ENCODE results near the gene TBX19. TPM values are rescaled to one million over a fixed set of nuclear protein-coding genes. Genes with fewer than 3 reads are reported as not detected.

The TBX19 gene
- total and polyA plus RNA-seq, 3 donors from 2014 or later, result 1.9 to 2.7 (median 2.7) TPM

DNA sequence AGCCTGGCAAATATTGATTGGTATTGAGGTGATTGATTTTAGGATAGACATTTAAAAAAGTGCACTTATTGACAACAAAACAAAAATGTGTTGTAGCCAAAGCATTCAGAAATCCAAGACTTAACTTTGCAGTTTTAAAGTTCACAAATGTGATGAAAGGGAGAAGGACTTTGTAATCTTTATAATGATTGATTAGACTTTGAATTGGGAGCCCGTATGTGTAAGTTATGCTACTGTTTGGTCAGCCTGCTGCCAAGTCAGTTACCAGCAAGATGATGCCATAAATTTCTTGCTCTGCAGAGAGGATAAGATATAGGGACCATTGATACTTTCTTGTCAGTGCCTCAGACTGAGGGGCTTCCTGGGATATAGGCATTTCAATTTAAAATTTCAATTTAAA, 39.5 kb downstream of the TBX19 start:
- Histone ChIP-seq H3K36me3 (ENCODE audit: low read depth, missing control alignments) (no peaks in the 10 kb centered on the region), H3K9me3 (no peaks in the 10 kb centered on the region), H3K4me3 (no peak overlapping the region), H3K27ac (no peak overlapping the region), H3K27me3 (no peaks in the 10 kb centered on the region), H3K4me1 (no peaks in the 10 kb centered on the region)
- TF ChIP-seq POLR2A (IDR thresholded peaks at IDR 0.05), result no peak
- TF ChIP-seq, protein P1, sequence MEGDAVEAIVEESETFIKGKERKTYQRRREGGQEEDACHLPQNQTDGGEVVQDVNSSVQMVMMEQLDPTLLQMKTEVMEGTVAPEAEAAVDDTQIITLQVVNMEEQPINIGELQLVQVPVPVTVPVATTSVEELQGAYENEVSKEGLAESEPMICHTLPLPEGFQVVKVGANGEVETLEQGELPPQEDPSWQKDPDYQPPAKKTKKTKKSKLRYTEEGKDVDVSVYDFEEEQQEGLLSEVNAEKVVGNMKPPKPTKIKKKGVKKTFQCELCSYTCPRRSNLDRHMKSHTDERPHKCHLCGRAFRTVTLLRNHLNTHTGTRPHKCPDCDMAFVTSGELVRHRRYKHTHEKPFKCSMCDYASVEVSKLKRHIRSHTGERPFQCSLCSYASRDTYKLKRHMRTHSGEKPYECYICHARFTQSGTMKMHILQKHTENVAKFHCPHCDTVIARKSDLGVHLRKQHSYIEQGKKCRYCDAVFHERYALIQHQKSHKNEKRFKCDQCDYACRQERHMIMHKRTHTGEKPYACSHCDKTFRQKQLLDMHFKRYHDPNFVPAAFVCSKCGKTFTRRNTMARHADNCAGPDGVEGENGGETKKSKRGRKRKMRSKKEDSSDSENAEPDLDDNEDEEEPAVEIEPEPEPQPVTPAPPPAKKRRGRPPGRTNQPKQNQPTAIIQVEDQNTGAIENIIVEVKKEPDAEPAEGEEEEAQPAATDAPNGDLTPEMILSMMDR (IDR thresholded peaks at IDR 0.05), result no peak
- 55 to 58% methylated on average over 1 of the region's 1 CpG for WGBS, 2 donors
- intact Hi-C loops (cut with DNase I; ENCODE audit: low total_unique reads), result no loop called here
- no peak for DNase-seq

DNA sequence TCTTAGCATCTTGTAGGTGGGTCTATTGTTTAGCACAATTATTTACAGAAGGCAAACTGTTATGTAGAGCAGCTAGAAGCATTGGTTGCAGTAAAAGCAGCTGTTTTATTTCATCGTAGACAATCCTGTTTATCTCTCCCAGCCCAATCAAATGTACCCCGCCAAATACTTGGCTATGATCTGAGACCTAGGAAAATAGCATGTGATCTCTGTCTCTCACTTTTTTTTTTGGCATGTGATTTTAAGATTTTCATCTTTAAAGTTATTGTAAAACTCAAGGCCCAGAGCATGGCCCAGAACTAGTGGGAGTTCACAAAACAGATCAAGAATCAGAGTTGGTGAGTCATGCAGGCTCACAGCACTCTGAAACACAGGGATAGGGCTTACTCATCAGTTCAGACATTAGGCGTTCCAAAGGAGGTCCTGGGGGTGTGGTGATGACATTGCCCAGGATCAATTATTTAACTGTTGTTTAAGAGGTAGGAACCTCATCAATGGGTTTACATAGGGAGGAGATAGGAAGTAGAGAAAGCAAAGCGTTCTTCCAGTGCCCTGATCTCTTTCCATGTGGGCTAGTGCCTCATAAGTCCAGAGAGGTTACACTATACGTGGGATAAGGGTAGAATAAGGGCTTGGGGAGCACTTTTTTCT, 40.2 kb downstream of the TBX19 start:
- WGBS, 2 donors, result 46 to 60% methylated on average over 5 of the region's 5 CpGs
- DNase-seq, result peak; percentile 35
- Histone ChIP-seq H3K27ac (peak overlapping the region in 1 of 2 donors; percentile 18), H3K36me3 (ENCODE audit: low read depth, missing control alignments) (no peaks in the 10 kb centered on the region), H3K27me3 (no peaks in the 10 kb centered on the region), H3K4me1 (no peaks in the 10 kb centered on the region), H3K9me3 (no peaks in the 10 kb centered on the region), H3K4me3 (no peak overlapping the region)
- no peak for TF ChIP-seq POLR2A (IDR thresholded peaks at IDR 0.05)
- TF ChIP-seq, protein P1 (IDR thresholded peaks at IDR 0.05), result no peak
- intact Hi-C loops (cut with DNase I; ENCODE audit: low total_unique reads), result no loop called here

DNA sequence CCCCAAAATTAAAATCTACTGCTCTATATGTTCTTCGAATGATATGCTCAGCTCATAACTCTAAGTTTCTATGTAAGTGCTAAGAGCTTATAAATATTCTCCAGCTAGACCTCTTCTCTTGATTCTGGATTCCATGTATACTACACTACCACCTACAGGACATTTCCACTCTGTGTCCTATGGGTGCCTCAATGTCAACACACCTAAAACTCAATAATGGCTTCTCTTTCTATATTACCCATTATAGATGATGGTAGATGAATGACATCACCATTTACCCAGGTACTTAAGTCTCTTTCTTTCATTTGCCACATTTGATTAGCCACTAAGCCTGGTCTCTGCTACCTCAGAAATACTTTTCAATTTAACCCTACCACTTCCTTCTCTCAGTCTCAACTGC, 41.3 kb downstream of the TBX19 start:
- no peaks in the 10 kb centered on the region for H3K9me3 ChIP-seq
- no peaks in the 10 kb centered on the region for H3K27me3 ChIP-seq
- WGBS, 2 donors, result 36 to 89% methylated on average over 1 of the region's 1 CpG
- TF ChIP-seq, protein P1 (IDR thresholded peaks at IDR 0.05), result peak in 1 of 3 experiments; percentile 22
- TF ChIP-seq POLR2A (IDR thresholded peaks at IDR 0.05), result no peak
- H3K4me1 ChIP-seq, result no peaks in the 10 kb centered on the region
- no peak for DNase-seq
- H3K36me3 ChIP-seq (ENCODE audit: low read depth, missing control alignments), result no peaks in the 10 kb centered on the region
- intact Hi-C loops (cut with DNase I; ENCODE audit: low total_unique reads), result no loop called here
- H3K27ac ChIP-seq, result no peak overlapping the region
- no peak overlapping the region for H3K4me3 ChIP-seq

- Histone ChIP-seq H3K4me1 (no peaks in the 10 kb centered on the region), H3K27me3 (no peaks in the 10 kb centered on the region), H3K9me3 (no peaks in the 10 kb centered on the region), H3K36me3 (ENCODE audit: low read depth, missing control alignments) (no peaks in the 10 kb centered on the region), H3K4me3 (no peak overlapping the region), H3K27ac (no peak overlapping the region)
- no peak for DNase-seq
- TF ChIP-seq, protein P1 (IDR thresholded peaks at IDR 0.05), result no peak
- TF ChIP-seq POLR2A (IDR thresholded peaks at IDR 0.05), result no peak
- WGBS, 2 donors, result 95 to 99% methylated on average over 4 of the region's 4 CpGs
- intact Hi-C loops (cut with DNase I; ENCODE audit: low total_unique reads), result no loop called here
Observed at GRCh38 chr1:168324745-168325425, 44.2 kb downstream of the TBX19 start.

Measured in testis (tissue), 3 donors.